ENCODE results near the gene NFIB.

GRCh38 chr9:14318934-14319580, 5.1 kb upstream of the NFIB start:
- TF ChIP-seq CTCF (IDR thresholded peaks at IDR 0.05) (no peak), POLR2A (IDR thresholded peaks at IDR 0.05) (no peak)

All from uterus (tissue), 2 donors.